Tibial nerve (tissue), 4 donors: ENCODE results near the gene NLRP3. TPM values are rescaled to one million over a fixed set of nuclear protein-coding genes. Genes with fewer than 3 reads are reported as not detected.

Experiments
- DNase-seq, 2 donors: peaks; one replicate each; pipeline ENCODE4 v3.0.0-alpha.2; 2019; ENCODE audit warnings: low spot score in 2 of 2
- H3K27ac ChIP-seq, 4 donors: fragments of 200-600 bp; sonication (generic) in 3 of 4; one replicate each; pipeline ENCODE4 v1.5.1; 2017 to 2019; ENCODE audit warnings: mild to moderate bottlenecking in 1 of 4
- H3K27me3 ChIP-seq, 2 donors: fragments of 200-600 bp; sonication (generic) in 1 of 2; one replicate each; pipeline versions ENCODE4 v1.5.1 to v1.6.0; 2017 to 2019
- H3K36me3 ChIP-seq, 3 donors: fragments of 200-600 bp; sonication (generic); one replicate each; pipeline ENCODE4 v1.5.1; 2018 to 2019
- H3K4me1 ChIP-seq, 4 donors: fragments of 200-600 bp; sonication (generic) in 3 of 4; one replicate each; pipeline ENCODE4 v1.5.1; 2017 to 2019
- H3K4me3 ChIP-seq, 4 donors: fragments of 200-600 bp; sonication (generic) in 3 of 4; one replicate each; pipeline ENCODE4 v1.5.1; 2017 to 2019; ENCODE audit warnings: mild to moderate bottlenecking in 1 of 4, moderate library complexity in 1 of 4
- H3K9me3 ChIP-seq, 4 donors: fragments of 200-600 bp; sonication (generic) in 3 of 4; one replicate each; pipeline ENCODE4 v1.5.1; 2017 to 2019
- EP300 ChIP-seq, 2 donors: sonication (generic); formaldehyde crosslinking; IDR thresholded peaks; one replicate each; pipeline ENCODE4 v1.6.1; 2017; ENCODE audit warnings: antibody characterized with exemption in 2 of 2, mild to moderate bottlenecking in 1 of 2
- POLR2A ChIP-seq, 2 donors: fragments of 450-650 bp; IDR thresholded peaks; one replicate each; pipeline ENCODE4 v1.6.1; 2017; ENCODE audit warnings: antibody characterized with exemption in 2 of 2, mild to moderate bottlenecking in 2 of 2, moderate library complexity in 2 of 2
- WGBS, 2 donors: methylation state at CpG; one replicate each; pipeline ENCODE4 v1.1.5; 2018; 5-methylcytosine and 5-hydroxymethylcytosine counted together
- total RNA-seq, 4 donors: library from RNA; depleted of rRNA; stranded (reverse); fragments of >200 nt; gene quantifications; one replicate each; pipeline ENCODE4 v1.1.0, GENCODE V29; 2016
- TF ChIP-seq, protein P1 (sequence below), 5 experiments: fragments of 200-600 bp in 3 of 5; fragments of 450-650 bp in 2 of 5; sonication (generic) in 3 of 5; IDR thresholded peaks; one replicate each; pipeline ENCODE4 v1.5.1; 2016 to 2019; ENCODE audit warnings: antibody characterized with exemption in 5 of 5, mild to moderate bottlenecking in 3 of 5, moderate library complexity in 2 of 5

NLRP3 gene
- total RNA-seq, 4 donors from 2014 or later, result 1.3 to 4.9 (median 3.1) TPM

DNA sequence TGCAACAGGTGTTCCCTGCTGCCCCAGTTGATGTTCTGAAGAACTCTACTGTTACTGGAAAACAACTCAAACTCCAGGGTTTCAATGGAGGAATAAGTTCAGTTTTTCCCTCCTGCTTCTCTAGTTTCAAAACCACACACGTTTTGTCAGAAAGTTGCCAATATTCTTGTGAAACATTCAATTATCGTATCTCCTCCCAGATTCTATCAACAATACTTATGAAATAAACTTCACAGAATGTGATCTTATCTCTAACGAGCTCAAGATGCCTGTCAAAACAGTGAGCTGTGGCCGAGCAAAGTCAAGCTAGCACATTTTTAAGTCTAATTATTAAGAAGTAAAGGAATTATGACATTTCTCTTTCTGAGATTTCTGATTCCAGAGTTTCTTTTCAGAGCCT, 37.3 kb downstream of the NLRP3 start:
- DNase-seq, result no peak
- H3K4me3 ChIP-seq, result no peak overlapping the region
- H3K27ac ChIP-seq, result no peak overlapping the region
- peaks cover 0 to 5% (median 0%) of the 10 kb centered on the region in 4 donors for H3K4me1 ChIP-seq
- 34 to 59% methylated on average over 4 of the region's 4 CpGs for WGBS, 2 donors
- no peaks in the 10 kb centered on the region for H3K36me3 ChIP-seq
- no peaks in the 10 kb centered on the region for H3K9me3 ChIP-seq
- peaks cover 0 to 3% of the 10 kb centered on the region in 2 donors for H3K27me3 ChIP-seq
- TF ChIP-seq EP300 (IDR thresholded peaks at IDR 0.05) (no peak), POLR2A (IDR thresholded peaks at IDR 0.05) (no peak)
- TF ChIP-seq, protein P1, sequence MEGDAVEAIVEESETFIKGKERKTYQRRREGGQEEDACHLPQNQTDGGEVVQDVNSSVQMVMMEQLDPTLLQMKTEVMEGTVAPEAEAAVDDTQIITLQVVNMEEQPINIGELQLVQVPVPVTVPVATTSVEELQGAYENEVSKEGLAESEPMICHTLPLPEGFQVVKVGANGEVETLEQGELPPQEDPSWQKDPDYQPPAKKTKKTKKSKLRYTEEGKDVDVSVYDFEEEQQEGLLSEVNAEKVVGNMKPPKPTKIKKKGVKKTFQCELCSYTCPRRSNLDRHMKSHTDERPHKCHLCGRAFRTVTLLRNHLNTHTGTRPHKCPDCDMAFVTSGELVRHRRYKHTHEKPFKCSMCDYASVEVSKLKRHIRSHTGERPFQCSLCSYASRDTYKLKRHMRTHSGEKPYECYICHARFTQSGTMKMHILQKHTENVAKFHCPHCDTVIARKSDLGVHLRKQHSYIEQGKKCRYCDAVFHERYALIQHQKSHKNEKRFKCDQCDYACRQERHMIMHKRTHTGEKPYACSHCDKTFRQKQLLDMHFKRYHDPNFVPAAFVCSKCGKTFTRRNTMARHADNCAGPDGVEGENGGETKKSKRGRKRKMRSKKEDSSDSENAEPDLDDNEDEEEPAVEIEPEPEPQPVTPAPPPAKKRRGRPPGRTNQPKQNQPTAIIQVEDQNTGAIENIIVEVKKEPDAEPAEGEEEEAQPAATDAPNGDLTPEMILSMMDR (IDR thresholded peaks at IDR 0.05), result no peak

DNA sequence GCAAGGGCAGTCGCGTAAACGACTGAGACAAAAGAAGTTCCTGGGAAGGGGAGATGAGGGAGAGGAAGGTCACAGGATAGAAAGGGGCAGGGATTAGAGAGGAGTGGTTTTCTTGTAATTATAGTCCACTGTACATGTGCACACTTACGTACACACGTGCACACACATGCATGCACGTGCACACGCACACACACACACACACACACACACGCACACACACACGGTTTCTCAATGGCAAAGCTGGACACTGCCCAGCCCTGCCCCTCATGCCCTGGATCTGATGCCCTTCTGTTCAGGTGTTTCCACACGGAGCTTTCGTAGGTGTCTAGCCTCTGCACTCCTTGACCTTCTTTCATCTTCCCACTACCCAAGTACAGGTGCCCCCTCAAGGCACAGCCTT, 38.0 kb downstream of the NLRP3 start:
- peaks cover 0 to 3% of the 10 kb centered on the region in 2 donors for H3K27me3 ChIP-seq
- H3K9me3 ChIP-seq, result no peaks in the 10 kb centered on the region
- no peaks in the 10 kb centered on the region for H3K4me1 ChIP-seq
- H3K4me3 ChIP-seq, result no peak overlapping the region
- H3K27ac ChIP-seq, result no peak overlapping the region
- H3K36me3 ChIP-seq, result no peaks in the 10 kb centered on the region
- no peak for DNase-seq
- no peak for TF ChIP-seq EP300 (IDR thresholded peaks at IDR 0.05)
- no peak for TF ChIP-seq POLR2A (IDR thresholded peaks at IDR 0.05)
- TF ChIP-seq, protein P1 (IDR thresholded peaks at IDR 0.05), result no peak
- 76 to 84% methylated on average over 11 of the region's 11 CpGs for WGBS, 2 donors

DNA sequence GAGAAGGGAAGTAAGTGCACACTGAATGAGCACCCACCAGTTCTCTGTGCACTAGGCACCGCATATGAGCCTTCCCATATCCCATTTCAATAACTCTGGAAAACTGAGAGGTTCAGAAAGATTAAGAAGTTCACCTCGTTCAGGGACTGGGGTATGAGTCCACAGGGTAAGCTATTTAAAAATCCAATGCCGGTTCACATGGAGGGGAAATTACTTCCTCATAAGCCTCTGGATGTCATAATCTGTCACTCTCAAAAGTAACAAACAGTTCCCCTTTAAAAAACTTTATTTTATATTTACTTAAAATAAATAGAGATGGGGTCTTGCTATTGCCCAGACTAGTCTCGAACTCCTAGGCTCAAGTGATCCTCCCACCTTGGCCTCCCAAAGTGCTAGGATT, 40.0 kb downstream of the NLRP3 start:
- H3K4me3 ChIP-seq, result no peak overlapping the region
- DNase-seq, result no peak
- H3K9me3 ChIP-seq, result no peaks in the 10 kb centered on the region
- peaks cover 0 to 3% of the 10 kb centered on the region in 2 donors for H3K27me3 ChIP-seq
- no peak overlapping the region for H3K27ac ChIP-seq
- TF ChIP-seq EP300 (IDR thresholded peaks at IDR 0.05) (no peak), POLR2A (IDR thresholded peaks at IDR 0.05) (no peak)
- TF ChIP-seq, protein P1 (IDR thresholded peaks at IDR 0.05), result no peak
- H3K4me1 ChIP-seq, result no peaks in the 10 kb centered on the region
- 61 to 66% methylated on average over 4 of the region's 4 CpGs for WGBS, 2 donors
- no peaks in the 10 kb centered on the region for H3K36me3 ChIP-seq

DNA sequence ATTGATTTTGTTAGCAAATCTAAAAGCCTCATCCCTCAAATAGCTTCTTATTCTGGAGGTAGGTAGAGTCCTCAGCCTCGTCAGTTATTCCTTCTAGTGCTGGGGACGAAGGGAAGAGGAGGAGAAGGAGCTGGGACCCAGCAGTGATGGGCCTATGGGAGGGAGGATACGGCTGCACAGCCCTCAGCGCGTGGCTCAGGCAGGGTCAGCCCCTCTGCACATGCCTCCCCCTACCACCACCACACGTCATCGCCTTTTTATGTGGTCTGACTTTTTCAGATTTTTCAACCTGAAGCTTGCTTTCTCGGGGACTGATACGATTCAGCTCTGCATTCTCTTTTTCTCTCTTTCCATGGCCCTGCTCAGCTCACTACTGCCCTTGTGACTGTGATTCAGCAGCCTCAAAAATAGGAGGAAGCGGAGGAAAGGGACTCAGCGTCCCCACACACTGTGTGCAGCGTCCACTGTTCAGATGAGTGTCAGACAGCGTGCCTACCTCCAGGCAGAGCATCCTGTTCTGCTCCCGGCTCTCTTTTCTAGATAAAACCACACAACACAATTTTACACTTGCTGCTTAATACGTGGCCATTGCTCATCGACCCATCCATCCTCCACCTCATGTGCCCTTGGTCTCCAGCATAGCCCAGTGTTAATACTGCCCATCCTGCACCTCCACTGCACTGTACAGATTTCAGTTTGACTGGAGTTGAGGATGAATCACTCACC, 41.1 kb downstream of the NLRP3 start:
- peaks cover 0 to 3% of the 10 kb centered on the region in 2 donors for H3K27me3 ChIP-seq
- no peaks in the 10 kb centered on the region for H3K36me3 ChIP-seq
- WGBS, 2 donors, result 73 to 75% methylated on average over 16 of the region's 16 CpGs
- TF ChIP-seq, protein P1 (IDR thresholded peaks at IDR 0.05), result no peak
- TF ChIP-seq POLR2A (IDR thresholded peaks at IDR 0.05) (no peak), EP300 (IDR thresholded peaks at IDR 0.05) (no peak)
- H3K4me1 ChIP-seq, result no peaks in the 10 kb centered on the region
- peak in 1 of 2 donors; percentile 13 for DNase-seq
- H3K4me3 ChIP-seq, result no peak overlapping the region
- no peaks in the 10 kb centered on the region for H3K9me3 ChIP-seq
- H3K27ac ChIP-seq, result no peak overlapping the region

DNA sequence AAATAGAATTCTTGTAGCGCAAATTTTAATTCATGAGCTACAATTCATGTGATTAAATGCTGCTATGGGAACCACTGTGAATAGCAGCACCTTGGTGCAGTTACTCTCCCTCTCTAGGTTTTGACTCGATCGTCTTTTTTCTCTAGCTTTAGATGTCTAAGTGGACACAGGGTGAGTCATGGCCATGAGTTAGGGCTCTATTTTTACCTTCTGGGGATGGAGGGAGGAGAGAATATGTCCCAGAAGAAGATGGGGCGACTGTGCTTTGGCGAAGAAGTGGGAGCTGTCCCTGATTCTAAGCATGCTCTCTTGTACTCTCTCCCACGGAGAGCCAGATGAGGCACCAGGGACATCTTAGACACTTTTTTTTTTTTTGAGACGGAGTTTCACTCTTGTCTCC, 43.5 kb downstream of the NLRP3 start:
- H3K27ac ChIP-seq, result no peak overlapping the region
- WGBS, 2 donors, result 73 to 77% methylated on average over 7 of the region's 7 CpGs
- DNase-seq, result no peak

More for the DNA sequence above, 43.5 kb downstream of the NLRP3 start:
- Histone ChIP-seq H3K9me3 (peaks cover 0 to 10% (median 0%) of the 10 kb centered on the region in 4 donors), H3K4me1 (no peaks in the 10 kb centered on the region), H3K27me3 (no peaks in the 10 kb centered on the region), H3K36me3 (no peaks in the 10 kb centered on the region), H3K4me3 (no peak overlapping the region)
- TF ChIP-seq POLR2A (IDR thresholded peaks at IDR 0.05) (no peak), EP300 (IDR thresholded peaks at IDR 0.05) (no peak)
- TF ChIP-seq, protein P1 (IDR thresholded peaks at IDR 0.05), result no peak
